ENCODE data around the gene MADD.
A peak's percentile ranks its signal among the peaks of the same experiment; 100 is the strongest.

MADD gene

DNA sequence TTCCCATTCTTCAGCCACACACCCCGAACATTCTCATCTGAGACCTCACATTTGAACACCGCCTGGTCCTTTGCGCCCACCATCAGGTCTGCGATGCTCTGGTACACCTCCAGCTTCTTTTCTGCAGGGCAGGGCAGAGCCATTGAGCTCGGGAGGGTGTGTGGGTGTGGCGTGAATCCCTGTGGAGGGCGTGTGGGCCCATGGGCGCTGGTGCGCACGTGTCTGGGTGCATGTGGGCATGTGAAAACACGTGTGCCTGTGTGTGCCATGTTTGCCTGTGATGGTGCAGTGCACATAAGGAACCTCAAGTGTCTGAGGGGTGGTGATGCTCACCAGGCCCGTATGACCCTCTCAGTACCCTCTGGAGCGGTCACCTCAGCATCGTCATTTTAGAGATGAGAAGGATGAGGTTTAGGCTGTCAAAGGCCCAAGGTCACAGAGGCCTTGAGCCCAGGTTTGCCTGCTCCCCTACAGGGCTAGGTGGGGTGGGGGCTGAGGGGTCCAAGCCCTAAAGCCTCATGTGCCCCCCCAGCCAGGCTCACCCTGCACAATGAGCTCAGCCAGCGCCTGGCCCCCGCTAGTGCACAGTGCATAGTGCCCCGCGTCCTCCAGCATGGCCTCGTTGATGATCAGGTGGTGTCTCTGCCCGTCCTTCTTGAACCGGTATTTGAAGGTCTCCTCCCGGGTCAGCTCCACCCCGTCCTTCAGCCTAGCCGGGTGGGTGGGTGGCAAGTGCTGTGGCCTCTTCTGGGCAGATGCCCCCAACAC lies 72.3 kb downstream of the MADD start:
- DNase-seq: no peak

DNA sequence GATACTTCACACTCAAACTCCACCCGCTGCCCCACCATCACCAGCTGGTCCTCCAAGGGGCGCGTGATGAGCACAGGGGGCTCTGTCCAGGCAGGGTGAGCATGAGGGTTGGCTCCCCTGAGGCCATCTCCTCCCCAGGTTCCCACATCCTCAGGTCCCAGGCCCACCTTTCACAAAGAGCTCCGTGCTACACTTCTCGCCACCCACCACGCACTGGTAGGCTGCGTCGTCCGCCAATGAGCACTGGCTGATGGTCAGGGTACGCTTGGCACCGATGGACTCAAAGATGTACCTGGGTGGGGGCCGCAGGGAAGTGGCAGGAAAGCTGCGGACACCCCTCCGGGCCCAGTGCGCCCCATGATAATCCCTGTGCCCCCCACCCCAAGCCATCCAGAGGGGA lies 72.9 kb downstream of the MADD start:
- DNase-seq: no peak

DNA sequence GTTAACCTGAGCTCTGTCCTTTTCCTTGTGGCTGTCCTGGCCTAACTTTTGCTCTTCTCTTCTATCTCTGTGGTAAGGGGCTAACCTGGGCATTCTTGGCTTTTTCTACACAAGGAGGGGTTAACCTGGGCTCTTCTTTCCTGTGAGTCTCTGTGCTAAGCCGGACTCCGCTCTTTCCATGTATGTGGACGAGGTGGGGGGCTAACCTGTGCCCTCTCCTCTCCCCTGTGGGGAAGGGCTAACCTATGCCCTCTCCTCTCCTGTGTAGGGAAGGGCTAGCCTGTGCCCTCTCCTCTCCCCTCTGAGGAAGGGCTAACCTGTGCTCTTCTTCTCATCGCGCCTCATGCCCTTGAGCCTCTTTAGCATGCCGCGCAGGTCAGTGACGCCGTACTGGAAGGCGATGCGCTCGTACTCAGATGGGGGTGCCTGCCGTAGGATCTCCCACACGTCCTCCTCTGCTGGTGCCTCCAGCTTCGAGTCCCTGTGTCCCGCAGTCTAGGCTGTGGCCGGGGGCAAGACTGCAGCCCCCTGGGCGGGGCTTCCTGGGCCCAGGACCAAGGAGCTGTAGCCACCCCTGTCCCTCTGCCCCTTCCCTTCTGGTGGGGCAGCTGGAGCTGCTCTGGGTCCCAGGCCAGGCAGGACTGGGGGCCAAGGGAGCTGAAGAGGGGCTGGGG lies 76.1 kb downstream of the MADD start:
- DNase-seq: no peak

DNA sequence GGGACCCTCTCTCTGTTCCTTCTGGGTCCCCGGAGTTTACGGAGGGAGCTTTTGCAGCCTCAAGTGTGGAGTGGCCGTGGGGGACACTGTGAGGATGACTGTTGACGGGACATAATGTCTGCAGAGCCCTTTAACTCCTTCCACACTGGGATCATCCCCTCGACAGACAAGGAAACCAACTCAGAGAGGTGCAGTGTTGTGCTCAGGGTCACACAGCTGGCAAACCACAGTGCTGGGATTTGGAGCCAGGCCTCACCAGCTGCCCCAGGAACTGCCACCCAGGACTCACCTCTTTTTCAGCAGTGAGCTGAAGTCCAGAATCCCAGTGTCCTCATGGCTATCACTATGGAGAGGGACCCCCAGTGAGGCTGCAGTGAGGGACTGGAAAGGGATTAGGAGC lies 77.2 kb downstream of the MADD start:
- no peak for DNase-seq

DNA sequence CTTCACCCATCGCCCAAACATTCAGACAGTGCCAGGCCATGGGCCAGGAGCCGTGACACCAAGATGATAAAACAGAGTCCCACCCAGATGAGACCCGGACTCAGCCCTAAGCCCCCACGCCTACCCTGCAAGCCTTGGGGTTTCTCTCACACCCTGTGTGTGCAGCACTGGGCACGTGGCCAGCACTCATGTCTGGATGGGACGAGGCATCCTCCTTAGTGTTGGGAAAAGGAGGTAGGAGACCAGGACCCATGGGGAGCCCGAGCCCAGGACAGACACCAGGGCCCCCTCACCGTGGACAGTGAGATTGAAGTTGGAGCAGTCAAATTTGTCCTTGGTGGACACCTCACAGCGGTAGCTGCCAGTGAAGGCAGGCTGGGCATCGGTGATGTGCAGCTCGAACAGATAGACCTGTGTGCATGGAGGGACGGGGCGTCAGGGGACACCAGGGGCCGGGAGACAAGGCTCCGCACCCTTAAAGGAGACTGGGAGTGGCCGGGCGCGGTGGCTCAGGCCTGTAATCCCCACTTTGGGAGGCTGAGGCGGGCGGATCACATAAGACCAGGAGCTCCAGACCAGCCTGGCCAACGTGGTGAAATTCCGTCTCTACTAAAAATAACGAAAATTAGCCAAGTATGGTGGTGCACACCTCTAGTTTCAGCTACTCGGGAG lies 78.3 kb downstream of the MADD start:
- DNase-seq: no peak

DNA sequence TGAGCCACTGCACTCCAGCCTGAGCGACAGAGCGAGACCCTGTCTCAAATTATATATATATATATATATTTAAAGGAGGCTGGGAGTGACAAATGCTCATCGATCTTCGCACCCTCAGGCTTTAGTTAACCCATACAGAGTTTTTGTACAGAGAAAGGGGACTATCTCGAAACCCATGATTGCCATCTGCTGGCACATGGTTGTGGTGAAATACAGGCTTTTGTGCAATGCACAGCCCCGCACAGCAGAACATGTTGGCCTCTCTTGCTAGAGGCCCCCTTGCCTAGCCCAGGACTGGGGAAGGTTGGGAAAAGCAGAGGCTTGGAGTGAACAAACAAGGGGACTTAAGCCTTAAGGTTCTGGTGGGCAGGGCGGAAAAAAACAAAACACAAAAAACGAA lies 78.9 kb downstream of the MADD start:
- peak; percentile 18 for DNase-seq

DNA sequence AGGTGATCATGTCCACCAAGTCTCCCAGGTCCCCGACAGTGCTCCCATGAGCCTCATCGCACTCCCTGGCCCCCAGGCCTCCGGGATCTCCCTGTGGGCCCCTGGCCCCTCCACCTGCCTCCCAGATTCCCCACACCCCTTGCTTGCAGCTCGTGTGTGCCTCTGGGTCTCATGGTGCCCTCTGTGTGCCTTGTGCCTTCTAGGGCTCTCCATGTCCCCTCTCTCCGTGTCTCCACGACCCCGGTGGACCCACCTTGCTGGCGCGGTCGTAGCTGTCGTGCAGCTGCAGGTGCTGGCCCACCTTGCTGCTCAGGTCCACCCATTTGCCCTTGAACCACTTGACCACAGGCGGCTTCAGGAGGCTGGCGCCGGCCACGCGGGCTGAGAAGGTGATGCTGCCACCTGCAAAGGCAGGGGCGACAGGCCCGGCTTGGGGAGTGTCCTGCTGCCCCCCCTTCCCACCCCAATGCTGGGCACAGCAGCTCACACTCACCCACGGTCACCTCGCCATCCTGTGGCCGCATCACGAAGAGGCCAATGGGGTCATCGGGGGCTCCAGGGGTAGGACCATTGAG lies 79.7 kb downstream of the MADD start:
- no peak for DNase-seq

DNA sequence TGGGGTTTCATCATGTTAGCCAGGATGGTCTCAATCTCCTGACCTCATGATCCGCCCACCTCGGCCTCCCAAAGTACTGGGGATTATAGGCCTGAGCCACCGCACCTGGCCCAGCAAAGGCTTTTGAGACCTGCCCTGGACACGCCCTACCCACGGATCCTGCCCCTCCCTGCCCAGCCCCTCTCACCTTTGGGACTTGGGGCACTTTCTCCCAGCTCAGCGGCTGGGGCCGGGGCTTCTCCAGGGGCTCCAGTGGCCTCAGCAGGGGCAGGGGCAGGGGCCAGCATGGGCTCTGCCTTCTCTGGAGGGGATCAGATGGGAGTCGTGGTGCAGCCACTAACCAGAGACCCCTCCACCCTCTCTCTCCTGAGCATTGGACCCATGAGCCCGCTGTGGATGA lies 80.4 kb downstream of the MADD start:
- DNase-seq: no peak

DNA sequence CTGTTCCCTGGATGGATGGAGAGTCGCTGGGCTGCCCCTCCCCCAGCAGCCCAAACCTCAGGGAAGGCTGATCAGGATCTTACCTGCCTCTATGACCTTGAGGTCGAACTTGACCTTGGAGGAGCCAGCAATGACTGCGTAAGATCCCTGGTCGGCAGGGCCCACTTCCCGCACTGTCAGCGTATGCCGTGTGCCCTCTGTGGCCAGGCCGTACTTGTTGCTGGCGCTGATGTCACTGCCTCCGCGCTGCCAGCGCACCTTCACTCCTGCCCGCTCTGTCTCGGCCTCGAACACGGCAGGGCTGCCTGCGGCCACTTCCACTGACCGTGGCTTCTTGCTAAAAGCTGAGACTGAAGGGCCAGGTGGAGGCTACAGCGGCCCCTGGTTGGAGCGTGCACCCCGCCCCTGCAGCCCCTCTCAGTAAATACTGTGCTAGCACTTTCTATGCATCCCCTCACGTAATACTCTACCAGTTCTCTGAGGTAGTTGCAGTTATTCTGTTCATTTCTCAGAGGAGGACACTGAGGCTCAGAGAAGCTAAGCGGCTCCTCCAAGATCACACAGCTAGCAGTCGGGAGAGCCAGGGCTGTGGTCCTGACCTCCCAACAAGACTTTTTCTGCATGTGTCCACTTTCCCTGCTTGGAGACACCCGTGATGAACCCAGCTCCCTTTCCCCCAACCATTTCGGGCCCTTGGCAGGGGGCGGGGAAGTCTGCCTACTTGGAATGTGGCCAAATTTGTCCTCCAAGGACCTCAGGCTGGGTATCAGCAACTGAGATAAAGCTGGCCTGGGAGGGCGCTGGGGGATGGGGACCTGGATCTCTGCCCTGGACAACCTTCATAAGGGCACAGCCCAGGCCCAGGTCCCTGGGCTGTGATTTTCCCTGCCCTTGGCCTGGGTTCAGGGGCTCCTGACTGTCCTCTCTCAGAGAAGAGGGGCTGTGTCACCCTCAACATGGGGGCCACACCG lies 81.5 kb downstream of the MADD start:
- DNase-seq: no peak

DNA sequence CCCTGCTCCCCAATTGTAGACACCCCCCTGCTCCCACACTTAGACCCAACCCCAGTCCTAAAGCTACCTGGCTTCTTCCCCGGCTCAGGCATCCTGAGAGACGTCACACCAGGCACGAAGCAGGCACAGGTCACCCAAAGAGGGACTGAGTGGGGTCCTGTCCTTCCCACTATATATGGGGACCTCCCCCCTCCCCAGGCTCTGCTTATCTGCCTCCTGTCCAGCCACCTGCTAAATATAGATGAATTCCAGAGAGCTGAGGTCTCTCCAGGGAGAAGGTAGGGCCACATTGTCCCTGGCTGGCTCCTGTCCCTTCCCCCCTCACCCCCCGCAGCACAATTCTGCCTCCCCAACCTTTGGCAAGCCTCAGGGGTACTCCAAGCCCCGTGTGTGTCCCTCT lies 82.6 kb downstream of the MADD start, which contains the start of gene MYBPC3:
TSS of gene MYBPC3 (minus strand) at position 147 of the 400 bp plus-strand sequence. CDS start at position 92, 55 bp downstream.
- DNase-seq: no peak

DNA sequence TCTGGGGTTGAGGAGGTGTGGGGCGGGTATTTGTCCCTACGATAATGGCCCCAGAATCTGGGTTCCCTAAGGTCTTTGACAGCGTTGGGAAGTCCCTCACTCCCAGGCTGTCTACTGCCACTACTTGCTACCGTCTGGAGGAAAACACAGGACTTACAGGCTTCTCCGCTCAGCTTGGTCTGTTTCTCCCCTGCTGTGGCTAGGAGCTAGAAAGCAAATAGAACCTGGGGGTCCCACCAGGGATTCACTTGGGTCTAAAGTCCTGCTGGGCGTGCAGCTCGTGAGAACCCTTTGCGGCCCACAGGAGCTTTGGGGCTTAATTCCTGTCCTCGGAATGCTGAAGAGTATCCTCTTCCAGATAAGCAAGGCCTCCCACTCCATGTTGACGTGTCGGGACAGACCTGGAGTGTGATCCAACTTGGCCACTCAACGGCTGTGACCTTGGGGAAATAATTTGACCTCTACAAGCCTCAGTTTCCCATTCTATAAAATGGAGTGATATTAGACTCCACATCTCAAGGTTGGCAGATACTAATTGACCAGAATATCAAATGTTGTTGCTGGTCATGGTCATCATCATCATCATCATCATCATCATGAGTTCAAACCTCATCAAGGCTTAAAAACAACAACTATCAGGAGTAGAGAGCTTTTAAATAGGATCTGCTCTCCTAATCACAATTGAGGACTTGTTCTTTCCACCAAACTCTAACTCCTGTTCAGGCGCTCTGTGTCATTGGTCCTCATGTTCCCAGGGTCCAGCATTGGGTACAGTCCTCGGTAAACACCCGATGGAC lies 84.2 kb downstream of the MADD start:
- no peak for DNase-seq

DNA sequence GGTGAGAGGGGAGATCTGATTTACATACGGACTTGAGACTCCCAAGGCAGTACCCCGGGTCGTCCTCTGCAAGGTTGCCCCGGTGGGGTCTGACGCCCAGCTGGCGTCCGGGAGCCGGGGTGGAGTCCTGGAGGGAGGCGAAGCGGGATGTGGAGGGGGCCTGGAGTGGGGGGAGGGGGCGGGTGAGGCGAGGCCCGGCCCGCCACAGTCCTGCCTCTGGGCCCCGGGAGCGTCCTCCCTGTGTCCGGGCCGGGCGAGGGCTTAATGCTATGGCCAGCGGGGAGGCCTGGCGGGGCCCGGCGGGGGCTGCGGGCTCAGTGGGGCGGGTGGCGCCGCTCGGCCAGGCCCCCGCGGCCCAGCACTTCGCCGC lies 85.0 kb downstream of the MADD start:
- peak; percentile 41 for DNase-seq

DNA sequence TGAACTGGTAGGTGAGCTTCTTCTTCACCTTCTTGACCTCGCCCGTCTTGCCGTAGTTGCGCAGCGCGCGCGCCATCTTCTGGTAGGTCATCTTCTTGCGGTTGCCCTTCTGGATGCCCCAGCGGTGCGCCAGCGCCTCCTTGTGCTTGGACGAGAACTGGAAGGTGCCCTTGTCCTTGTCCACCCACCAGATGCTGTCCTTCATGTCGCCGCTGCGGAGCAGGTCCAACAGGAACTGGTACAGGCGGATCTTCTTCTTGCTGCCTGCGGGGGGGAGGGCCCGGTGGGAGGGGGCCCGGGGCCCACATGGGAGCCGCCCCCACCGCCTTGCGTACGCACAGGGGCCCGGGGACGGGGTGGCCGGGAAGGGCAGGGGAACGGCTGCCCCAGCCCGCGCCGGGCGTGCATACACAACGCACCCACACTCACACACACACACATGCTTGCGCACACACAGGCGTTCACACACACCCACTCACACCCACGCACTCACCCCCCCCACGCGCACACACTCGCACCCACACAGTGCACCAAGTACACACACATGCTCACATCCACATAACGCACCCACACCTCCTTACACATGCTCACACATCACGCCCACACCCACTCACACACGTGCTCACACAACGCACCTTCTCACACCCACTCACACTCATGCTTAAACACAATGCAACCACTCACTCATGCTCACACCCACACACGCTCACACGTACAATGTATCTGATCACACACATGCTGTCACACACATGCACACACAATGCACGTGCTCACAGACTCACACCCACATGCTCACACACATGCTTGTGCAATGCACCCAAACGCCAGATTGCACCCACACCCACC lies 85.6 kb downstream of the MADD start:
- DNase-seq: peak; percentile 96

DNA sequence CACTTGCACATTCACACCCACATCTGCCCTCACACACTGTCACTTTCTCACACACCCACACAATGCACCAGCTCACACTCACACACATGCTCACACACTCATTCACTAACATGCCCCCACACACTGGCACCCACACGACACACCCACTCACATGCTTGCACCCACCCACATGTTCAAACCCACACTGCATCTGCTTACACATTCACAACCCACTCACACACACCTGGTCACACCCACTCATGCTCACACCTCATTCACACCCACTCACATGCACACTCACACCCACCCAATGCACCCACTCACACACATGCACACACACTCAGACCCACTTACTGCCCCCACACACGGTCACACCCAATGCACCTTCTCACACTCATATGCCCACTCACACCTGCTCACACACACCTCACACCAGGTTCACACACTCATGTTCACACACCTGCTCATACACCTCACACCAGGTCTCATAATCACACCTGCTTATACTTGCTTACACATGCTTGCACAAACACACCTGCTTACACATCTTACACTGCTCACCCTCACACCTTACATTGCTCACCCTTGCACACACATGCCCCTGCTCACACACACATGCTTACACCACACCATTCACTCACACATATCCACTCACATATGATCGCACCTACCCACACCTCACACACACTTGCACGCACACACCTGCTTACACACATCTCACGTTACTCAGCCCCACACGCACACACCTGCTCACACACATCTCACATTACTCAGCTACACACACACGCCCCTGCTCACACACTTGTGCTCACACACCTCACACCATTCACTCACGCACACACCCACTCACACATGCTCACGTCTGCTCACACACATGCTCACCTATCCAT lies 86.4 kb downstream of the MADD start:
- no peak for DNase-seq

DNA sequence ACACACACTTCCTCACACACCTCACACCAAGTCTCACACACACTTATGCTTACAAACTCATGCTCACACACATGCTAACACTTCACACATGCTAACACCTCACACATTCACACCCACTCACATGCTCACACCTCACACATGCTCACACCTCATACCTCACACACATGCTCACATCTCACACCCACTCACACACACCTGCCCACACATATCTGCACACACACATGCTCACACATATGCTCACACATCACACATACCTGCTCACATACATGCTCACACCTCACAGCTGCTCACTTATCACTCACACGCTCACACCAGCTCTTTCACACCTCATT lies 87.0 kb downstream of the MADD start:
- no peak for DNase-seq

DNA sequence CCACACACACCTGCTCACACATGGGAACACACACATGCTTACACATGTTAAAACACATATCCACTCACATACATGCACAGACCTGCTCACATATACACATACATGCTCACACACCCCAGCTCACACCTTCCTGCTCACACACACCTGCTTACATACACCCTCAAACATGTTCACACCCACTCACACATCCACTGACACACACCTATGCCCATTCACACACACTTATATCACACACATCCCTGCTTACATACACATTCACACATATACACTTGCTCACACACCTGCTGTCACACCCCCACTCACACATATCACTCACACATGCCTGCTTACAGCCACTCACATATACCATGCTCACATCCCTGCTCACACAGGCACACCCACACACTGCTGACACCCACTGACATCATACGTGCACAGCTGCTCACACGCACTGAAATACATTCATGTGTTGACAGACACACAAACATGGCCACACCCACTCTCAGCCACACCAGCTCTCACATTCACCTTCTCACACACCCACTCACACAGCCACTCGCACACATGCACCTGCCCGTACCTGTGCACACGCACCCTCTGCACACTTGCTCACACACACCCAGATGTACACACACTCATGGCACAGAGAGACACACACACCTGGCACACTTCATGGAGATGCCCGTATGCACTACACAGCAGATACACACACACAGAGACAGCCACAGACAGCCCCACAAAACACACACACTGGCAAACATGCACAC lies 88.2 kb downstream of the MADD start:
- no peak for DNase-seq

DNA sequence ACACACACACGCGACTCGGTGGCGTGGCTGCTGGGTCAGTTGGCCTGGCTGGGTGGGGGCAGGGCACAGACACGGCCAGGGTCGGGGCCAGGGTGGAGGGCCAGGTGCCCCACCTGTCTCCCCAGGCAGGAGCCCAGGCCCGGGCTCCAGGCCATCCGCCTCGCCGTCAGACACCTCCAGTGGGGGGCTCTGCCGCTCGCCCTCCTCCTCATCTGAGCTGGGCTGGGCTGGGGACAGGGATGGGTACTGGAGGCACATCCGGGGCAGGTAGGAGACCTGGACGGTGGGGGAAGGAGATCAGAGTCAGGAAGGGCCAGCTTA lies 88.8 kb downstream of the MADD start:
- no peak for DNase-seq

DNA sequence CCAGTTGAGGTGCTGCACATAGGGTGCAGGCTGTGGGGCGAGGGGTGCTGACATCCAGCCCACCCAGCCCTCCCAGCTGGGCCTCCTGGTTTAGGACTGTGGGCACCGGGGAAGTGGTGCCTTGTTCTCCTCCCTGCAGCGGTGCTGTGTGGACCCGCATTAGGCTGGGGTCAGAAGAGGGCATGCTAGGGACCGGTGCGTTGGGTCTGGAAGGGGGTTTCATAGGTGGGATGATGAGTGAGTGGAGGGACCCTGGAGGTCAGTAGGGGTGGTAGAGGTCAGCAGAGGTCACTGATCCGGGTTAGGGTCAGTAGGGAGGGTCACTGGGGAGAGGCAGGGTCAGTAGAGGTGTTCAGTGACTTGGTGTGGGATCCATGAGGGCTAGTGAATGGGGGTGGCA lies 89.2 kb downstream of the MADD start:
- DNase-seq: no peak

DNA sequence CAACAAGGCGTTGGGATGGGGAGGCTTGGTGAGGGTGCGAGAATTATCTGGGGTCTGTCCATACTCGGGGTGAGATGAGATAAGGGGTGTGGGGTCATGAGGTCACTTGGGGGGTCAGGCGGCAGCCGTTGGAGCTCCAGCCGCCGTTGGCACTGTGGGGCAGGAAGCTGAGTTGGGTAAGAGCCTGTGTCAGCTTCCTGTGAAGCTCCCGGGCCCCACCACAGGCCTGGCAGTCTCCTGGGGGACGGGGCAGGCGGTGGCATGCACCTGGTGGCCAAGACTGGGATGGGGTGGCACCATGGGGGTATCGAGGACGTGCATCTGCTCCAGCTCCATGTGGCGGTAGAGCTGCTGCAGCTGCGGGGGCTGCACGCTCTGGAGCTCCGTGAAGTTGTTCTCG lies 89.7 kb downstream of the MADD start:
- DNase-seq: no peak

Data from NCI-H146 (cell line).